NCI-H2081 treated with DMSO at 0.1 percent for 48 hours (cell line): ENCODE measurements around the gene ETV1.

Experiments
- DNase-seq: peaks from one replicate; lab custom pipeline; 2025; lab: John Stamatoyannopoulos, UW

The ETV1 gene

GRCh38 chr7:13989126-13989948, at the start of gene ETV1:
Gene ETV1, minus strand, starts transcription at chr7:13989666. Its CDS starts 614 bp downstream, at chr7:13989052.
- DNase-seq, result peak; percentile 78

DNA sequence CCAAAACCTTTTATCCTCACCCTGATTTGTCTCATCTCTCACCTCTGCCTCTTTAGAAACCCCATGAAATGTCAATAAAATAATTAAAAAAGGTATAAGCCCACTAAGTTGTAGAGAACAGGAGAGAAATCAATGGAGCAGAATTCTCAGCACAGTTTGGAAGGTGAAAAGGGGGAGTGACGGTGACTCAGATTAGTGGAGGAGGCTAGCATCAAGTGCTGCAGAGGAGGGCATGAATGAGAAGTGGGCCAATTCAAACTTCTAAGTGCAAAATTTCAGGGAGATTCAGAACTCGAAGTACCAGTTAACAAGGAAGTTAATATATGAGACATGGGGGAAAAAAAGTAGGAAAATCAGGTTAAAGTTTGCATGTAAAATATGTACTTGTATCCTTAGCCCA, 34.9 kb upstream of the ETV1 start:
- DNase-seq, result no peak

DNA sequence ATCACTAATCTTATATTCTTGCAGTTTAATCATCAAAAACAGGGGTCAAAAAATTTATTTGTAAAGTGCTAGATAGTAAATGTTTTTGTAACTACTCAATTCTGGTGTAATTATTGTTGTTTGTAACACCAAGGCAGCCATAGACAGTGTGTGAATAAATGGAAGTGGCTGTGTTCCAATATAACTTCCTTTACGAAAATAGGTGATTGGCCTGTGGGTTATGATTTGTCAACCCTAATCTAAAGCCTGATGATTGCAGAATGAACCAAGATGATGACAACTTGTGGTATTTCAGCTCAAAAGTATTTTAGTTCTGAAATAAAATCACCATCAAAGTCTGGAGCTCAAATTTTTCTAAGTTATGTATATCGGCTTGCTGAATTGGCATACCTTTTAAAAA, 34.4 kb upstream of the ETV1 start:
- no peak for DNase-seq

DNA sequence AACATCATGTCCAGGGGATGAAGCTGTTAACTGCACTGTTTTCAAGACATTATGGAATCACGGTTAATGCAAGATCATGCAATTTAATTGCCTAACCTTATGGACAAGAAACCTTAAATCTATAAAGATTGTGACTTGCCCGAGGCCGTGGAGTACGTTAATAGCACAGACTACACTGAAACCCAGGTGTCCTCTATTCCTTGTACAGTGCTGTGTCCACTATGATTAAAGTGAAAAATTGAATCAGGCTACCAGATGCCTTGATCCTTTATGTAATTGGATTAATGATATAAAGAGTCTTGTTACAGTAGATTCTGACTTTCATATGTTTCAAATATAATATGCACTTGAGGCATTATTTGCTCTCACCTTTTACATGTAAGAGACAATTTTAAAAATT, 33.9 kb upstream of the ETV1 start:
- DNase-seq, result no peak

DNA sequence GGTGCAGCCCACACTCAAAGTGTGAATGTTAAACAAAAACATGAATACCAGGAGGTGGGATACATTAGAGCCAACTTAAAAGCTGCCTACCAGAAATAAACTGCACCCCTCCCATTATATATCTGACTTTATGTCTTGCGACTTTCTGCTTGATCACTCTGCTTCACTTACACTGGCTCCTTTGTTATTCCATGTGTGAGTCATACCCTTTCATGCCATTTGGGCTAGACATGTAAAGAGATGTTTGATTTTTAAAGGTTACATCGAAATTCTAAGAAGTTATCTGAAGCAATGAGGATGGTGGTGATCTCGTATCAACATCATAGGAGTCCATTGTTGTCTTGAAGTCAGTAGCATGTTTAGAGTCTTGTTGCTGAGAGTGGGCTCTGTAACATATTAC, 31.6 kb upstream of the ETV1 start:
- no peak for DNase-seq

- no peak for DNase-seq
Measured at GRCh38 chr7:14020339-14020900, 31.0 kb upstream of the ETV1 start.

DNA sequence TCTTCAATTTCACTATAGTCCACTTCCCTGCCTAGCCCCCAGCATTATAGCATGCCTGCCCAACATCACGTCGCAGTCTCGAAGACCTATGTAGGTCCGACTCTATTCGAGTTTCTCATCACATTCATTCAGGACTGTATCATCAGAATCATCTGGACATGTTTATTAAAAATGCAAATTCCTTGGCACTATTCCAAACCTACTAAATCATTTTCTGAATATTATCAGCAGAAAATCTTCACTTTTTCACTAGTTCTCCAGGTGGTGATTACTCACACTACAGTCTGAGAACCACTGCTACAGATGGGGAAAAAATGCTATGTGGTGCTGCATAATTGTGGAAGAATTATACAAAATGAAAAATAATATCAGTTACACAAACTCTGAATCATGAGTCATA, 29.3 kb upstream of the ETV1 start:
- no peak for DNase-seq

GRCh38 chr7:14016950-14017349, 27.5 kb upstream of the ETV1 start:
- DNase-seq, result no peak

- DNase-seq, result no peak
Measured at GRCh38 chr7:14013898-14014297, 24.4 kb upstream of the ETV1 start.

GRCh38 chr7:14009453-14010418, 20.3 kb upstream of the ETV1 start:
- no peak for DNase-seq

GRCh38 chr7:14001139-14001538, 11.7 kb upstream of the ETV1 start:
- no peak for DNase-seq

DNA sequence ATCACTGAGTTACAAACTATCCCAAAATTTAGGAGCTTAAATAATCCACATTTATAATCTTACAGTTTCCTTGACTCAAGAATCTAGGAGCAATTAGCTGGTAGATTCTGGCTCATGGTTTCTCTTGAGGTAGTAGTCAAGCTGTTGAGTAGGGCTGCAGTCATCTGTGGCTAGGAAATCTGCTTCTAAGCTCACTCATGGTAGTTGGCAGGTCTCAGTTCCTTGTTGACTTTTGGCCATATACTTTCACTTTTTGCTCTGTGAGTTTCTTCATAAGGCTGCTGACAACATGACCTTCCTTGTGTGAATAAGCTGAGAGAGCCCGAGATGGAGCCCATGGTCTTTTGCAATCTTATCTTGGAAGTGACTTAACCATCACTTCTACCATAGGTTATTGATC, 10.8 kb upstream of the ETV1 start:
- DNase-seq, result no peak

DNA sequence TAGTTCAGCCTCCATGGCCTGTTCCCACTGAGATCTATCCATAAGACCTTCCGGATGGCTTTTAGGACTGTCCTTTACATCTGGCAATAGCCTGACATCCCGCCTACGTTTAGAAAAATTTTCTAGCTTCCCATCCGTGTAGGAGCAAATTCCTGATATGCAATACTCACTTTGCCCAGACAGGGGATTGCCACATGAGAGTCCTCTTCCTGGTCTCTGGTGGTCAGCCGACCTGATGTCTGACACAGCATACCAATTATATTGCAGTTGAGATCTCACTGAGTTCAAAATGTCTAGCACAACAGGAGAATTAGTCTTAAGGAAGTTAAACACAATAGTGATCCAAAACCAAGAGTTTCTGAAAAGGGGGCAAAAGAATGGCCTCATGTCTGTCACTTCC, 9.4 kb upstream of the ETV1 start:
- no peak for DNase-seq

DNA sequence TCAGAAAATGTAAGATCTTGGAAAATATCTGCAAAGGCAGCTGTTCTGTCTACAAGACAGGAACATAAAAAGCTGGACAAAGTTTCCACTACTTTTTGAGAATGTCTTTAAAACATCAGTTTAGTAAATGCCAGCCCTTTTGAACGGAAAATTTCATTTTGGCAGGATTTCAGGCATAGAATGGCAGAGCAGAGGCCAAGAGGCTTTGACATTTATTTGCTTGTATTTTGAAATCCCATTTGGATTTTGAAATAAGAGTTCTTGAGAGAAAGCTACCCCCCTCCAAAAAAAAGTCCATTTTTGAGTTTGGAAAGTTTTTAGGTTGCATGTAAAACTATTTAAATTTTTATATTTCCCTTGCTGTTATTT, 3.1 kb upstream of the ETV1 start:
- DNase-seq, result no peak

DNA sequence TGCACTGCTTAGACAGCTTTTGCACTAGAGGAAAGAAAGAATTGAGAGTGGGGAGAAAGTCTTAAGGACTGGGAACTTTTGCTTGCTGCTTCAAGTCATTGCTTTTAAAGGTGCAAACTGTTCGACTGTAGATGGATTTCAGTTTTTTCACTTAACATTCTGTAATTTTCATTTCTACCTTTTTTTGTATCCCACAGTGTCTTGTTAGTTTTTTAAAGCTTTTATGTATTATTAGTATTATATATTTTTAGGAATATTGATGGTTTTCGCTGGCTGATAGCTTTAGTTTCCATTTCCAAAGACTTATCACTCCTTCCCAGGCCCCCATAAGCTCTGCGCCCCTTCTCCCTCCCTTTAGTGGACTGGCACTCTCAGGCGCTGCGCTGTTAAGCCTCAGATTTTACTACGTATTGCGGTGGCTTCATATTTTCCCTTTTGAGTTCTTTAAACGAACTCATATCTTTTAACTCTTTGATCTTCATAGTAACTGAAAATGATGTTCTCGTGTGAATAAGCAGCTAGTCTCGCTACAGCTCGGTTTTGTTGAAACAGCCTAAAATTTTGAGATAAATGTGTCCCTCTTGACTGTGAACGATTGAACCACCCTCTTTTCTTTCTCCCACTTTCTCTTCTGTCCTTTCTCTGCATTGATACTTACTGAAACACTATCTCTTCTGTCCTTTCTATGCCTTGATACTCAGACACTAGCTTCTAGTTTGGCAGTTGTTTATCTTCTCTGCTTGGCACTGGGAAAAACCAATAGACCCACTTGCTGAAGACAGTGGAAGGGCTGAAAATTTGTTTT, 2.5 kb upstream of the ETV1 start:
- no peak for DNase-seq

GRCh38 chr7:13990984-13991790, 1.7 kb upstream of the ETV1 start:
- DNase-seq, result peak; percentile 98

- peak; percentile 76 for DNase-seq
Measured at GRCh38 chr7:13990319-13990983, 985 bp upstream of the ETV1 start.

- no peak for DNase-seq
Measured at GRCh38 chr7:13989949-13990305, 461 bp upstream of the ETV1 start.

GRCh38 chr7:13988731-13989125, 738 bp downstream of the ETV1 start:
- DNase-seq, result no peak

- no peak for DNase-seq
Measured at GRCh38 chr7:13988065-13988464, 1.4 kb downstream of the ETV1 start.

- DNase-seq, result no peak
Measured at GRCh38 chr7:13987395-13987794, 2.1 kb downstream of the ETV1 start.
